ENCODE measurements around the gene ERRFI1. TPM values are rescaled to one million over a fixed set of nuclear protein-coding genes. Genes with fewer than 3 reads are reported as not detected.

The ERRFI1 gene
- total and polyA plus RNA-seq, 2 of the 8 experiments (the other 6 are each of a cell fraction or from before 2014, with no cell fraction given): 23.4 to 46.1 TPM

GRCh38 chr1:7992885-7993284, 33.2 kb downstream of the ERRFI1 start:
- Histone ChIP-seq H2AFZ (ENCODE audit: low read length) (no peak overlapping the region), H3K36me3 (ENCODE audit: control insufficient read depth in 2 of 4, insufficient read depth in 4 of 4, low read length in 3 of 4) (peaks cover 0 to 6% (median 1%) of the 10 kb centered on the region in 4 experiments; a peak in 1 of 8 replicates), H2AK5ac (ENCODE audit: low read depth, low read length) (no peak overlapping the region), H3K14ac (ENCODE audit: insufficient read length) (no peak overlapping the region), H3K23ac (ENCODE audit: insufficient read length) (no peak overlapping the region), H2BK5ac (ENCODE audit: low read depth, low read length) (no peak overlapping the region), H3K23me2 (ENCODE audit: low read depth, low read length) (peaks cover 7% of the 10 kb centered on the region; the same call in 1 of the 2 replicates), H3K4ac (replicated peaks; ENCODE audit: insufficient read length, low read depth, low read length) (no peak overlapping the region), H3K4me1 (replicated peaks in 1 of 4; ENCODE audit: control insufficient read depth in 3 of 4, insufficient read depth in 4 of 4, low read length in 3 of 4) (peaks cover 0 to 3% (median under 1%) of the 10 kb centered on the region in 4 experiments; a peak in 4 of 7 replicates), H3K27ac (ENCODE audit: low read depth, low read length) (no peak overlapping the region), H4K5ac (ENCODE audit: insufficient read length, low read depth, low read length) (no peak overlapping the region), H3K9me3 (ENCODE audit: insufficient read depth in 2 of 2, low read depth in 1 of 2, low read length in 1 of 2) (no peaks in the 10 kb centered on the region), H3K9ac (replicated peaks in 1 of 4; ENCODE audit: extremely low read depth in 1 of 4, low read depth in 3 of 4, low read length in 3 of 4) (no peak overlapping the region), H2BK12ac (ENCODE audit: low read depth, low read length) (no peak overlapping the region), H3K18ac (ENCODE audit: extremely low read depth, low read length) (no peak overlapping the region), H3K79me1 (ENCODE audit: low read depth, low read length) (no peaks in the 10 kb centered on the region), H4K8ac (ENCODE audit: extremely low read depth, insufficient read depth, low read length) (no peak overlapping the region), H3K4me3 (ENCODE audit: extremely low read depth in 1 of 4, insufficient read depth in 2 of 4, low read depth in 3 of 4, low read length in 4 of 4) (no peak overlapping the region), H2BK20ac (ENCODE audit: low read length) (no peak overlapping the region), H3K27me3 (replicated peaks in 1 of 4; ENCODE audit: control insufficient read depth in 3 of 4, extremely low read depth in 1 of 4, insufficient read depth in 3 of 4, low read length in 3 of 4) (no peaks in the 10 kb centered on the region), H3K79me2 (ENCODE audit: control insufficient read depth in 1 of 2, insufficient read depth in 2 of 2, low read length in 2 of 2) (no peaks in the 10 kb centered on the region), H3K4me2 (ENCODE audit: insufficient read depth in 1 of 2, low read depth in 2 of 2, low read length in 2 of 2) (no peak overlapping the region), H4K20me1 (replicated peaks in 1 of 2; ENCODE audit: control insufficient read depth in 1 of 2, insufficient read depth in 2 of 2, low read length in 2 of 2) (peaks cover 0 to 6% of the 10 kb centered on the region in 2 experiments), H4K91ac (replicated peaks; ENCODE audit: insufficient read length, low read length) (no peak overlapping the region), H3K56ac (replicated peaks; ENCODE audit: insufficient read length, low read depth, low read length) (no peak overlapping the region), H2BK15ac (ENCODE audit: low read length) (no peak overlapping the region), H2BK120ac (replicated peaks; ENCODE audit: low read depth, low read length) (no peak overlapping the region)
- 90% methylated on average over 4 of the region's 4 CpGs; no CpG with 5 or more reads in 1 of the 2 experiments for WGBS, 2 experiments (ENCODE audit: extremely low coverage in 1 of 2, insufficient coverage in 1 of 2, insufficient read length in 1 of 2, insufficient replicate concordance in 2 of 2, low coverage in 1 of 2, low lambda C conversion rate in 2 of 2, missing lambda C conversion rate in 1 of 2)
- TF ChIP-seq BCL11A (IDR thresholded peaks at IDR 0.05; ENCODE audit: low read depth in 2 of 2, low read length in 2 of 2) (no peak), FOSL1 (IDR thresholded peaks at IDR 0.05; ENCODE audit: insufficient read depth, low read depth, low read length) (no peak), BRCA1 (IDR thresholded peaks at IDR 0.05; ENCODE audit: low read depth, low read length) (no peak), ATF3 (IDR thresholded peaks at IDR 0.05; ENCODE audit: insufficient read depth, low read depth, low read length) (no peak), SIX5 (IDR thresholded peaks at IDR 0.05; ENCODE audit: low read depth, low read length) (no peak), CHD2 (IDR thresholded peaks at IDR 0.05; ENCODE audit: low read length) (no peak)
- FAIRE-seq (no peak), DNase-seq (ENCODE audit: low read depth in 1 of 2, low spot score in 2 of 2) (no peak)
- ChIA-PET CTCF (ENCODE audit: partially characterized antibody) (interaction anchor here (0.8 to 3.4 kb wide), 2 partner anchors 11 to 27 kb away, joined by 3 to 14 read pairs; no protein-coding TSS in a partner anchor), POLR2A (ENCODE audit: partially characterized antibody) (no interaction called here)

Measured in H1 (cell line).